Neural cell (in vitro differentiated cells): ENCODE data around the gene WNT10A. TPM values are rescaled to one million over a fixed set of nuclear protein-coding genes. Genes with fewer than 3 reads are reported as not detected.
"Not testable (repeated sequence)": the region's sequence is repeated elsewhere in the genome, so short reads cannot be mapped to it uniquely, and the experiment has no call there.

Source experiments
- H2AFZ ChIP-seq: fragments of 200-600, 300-800 bp; sonication (generic), shearing (Covaris generic); 2 replicates; pipeline ENCODE4 v1.6.0; 2014; ENCODE audit warnings: low read depth, mild to moderate bottlenecking, antibody characterized with exemption, low read length, moderate library complexity
- H3F3A ChIP-seq: fragments of 200-600 bp; shearing (Covaris generic); 2 replicates; pipeline ENCODE4 v1.6.1; 2016; ENCODE audit warnings: mild to moderate bottlenecking, moderate library complexity, mixed read lengths, antibody characterized with exemption, low read length; ENCODE audit not compliant: insufficient read depth, poor library complexity, severe bottlenecking
- H3K27ac ChIP-seq: fragments of 200-600, 300-800 bp; sonication (generic), shearing (Covaris generic); 2 replicates; pipeline ENCODE4 v1.5.1; 2014; ENCODE audit warnings: mild to moderate bottlenecking, low read length, moderate library complexity
- H3K27me3 ChIP-seq: fragments of 300-800, 200-600 bp; sonication (generic), shearing (Covaris generic); 2 replicates; pipeline ENCODE4 v1.6.0; 2014; ENCODE audit warnings: mild to moderate bottlenecking, low read depth, low read length, moderate library complexity; ENCODE audit not compliant: insufficient read depth
- H3K36me3 ChIP-seq: fragments of 300-800, 200-600 bp; sonication (generic), shearing (Covaris generic); 2 replicates; pipeline ENCODE4 v1.5.1; 2014; ENCODE audit warnings: mild to moderate bottlenecking, antibody characterized with exemption, low read length, moderate library complexity; ENCODE audit not compliant: insufficient read depth
- H3K4me2 ChIP-seq: fragments of 300-800, 200-600 bp; sonication (generic), shearing (Covaris generic); 2 replicates; pipeline ENCODE4 v1.6.0; 2014; ENCODE audit warnings: mild to moderate bottlenecking, low read length
- H3K4me3 ChIP-seq: fragments of 300-800, 200-600 bp; sonication (generic), shearing (Covaris generic); 2 replicates; pipeline ENCODE4 v1.5.1; 2014; ENCODE audit warnings: mild to moderate bottlenecking, low read length, moderate library complexity
- H3K79me2 ChIP-seq: fragments of 200-600 bp; shearing (Covaris generic); replicated peaks from 2 replicates; pipeline ENCODE4 v1.6.0; 2014; ENCODE audit warnings: mild to moderate bottlenecking, low read length, moderate library complexity; ENCODE audit not compliant: insufficient read depth
- H3K9ac ChIP-seq: fragments of 300-800, 200-600 bp; sonication (generic), shearing (Covaris generic); 2 replicates; pipeline ENCODE4 v1.6.1; 2016; ENCODE audit warnings: mild to moderate bottlenecking, low read length, mixed read lengths
- H3K9me2 ChIP-seq: fragments of 200-600 bp; shearing (Covaris generic); 2 replicates; pipeline ENCODE4 v1.6.1; 2016; ENCODE audit warnings: mild to moderate bottlenecking, low read length, mixed read lengths; ENCODE audit not compliant: insufficient read depth
- H3K9me3 ChIP-seq: fragments of 200-600, 300-800 bp; sonication (generic), shearing (Covaris generic); 2 replicates; pipeline ENCODE4 v1.6.1; 2016; ENCODE audit warnings: mild to moderate bottlenecking, mixed run types, low read length, moderate library complexity, mixed read lengths
- H4K20me1 ChIP-seq: fragments of 200-600 bp; shearing (Covaris generic); 2 replicates; pipeline ENCODE4 v1.6.1; 2016; ENCODE audit warnings: mild to moderate bottlenecking, mixed run types; ENCODE audit not compliant: insufficient read depth
- EP300 ChIP-seq: fragments of 450-650 bp; conservative IDR thresholded peaks from 2 replicates; pipeline ENCODE4 v1.6.1; 2014; ENCODE audit warnings: antibody characterized with exemption, mild to moderate bottlenecking, moderate library complexity; ENCODE audit not compliant: poor library complexity, severe bottlenecking
- EZH2 ChIP-seq: fragments of 200-600, 300-800 bp; shearing (Covaris generic), sonication (generic); IDR thresholded peaks from 2 replicates; pipeline ENCODE4 v1.6.1; 2014; ENCODE audit warnings: antibody characterized with exemption, low read length, borderline replicate concordance, mild to moderate bottlenecking; ENCODE audit not compliant: insufficient read depth, poor library complexity, severe bottlenecking
- MXI1 ChIP-seq: fragments of 450-650 bp; conservative IDR thresholded peaks from 2 replicates; pipeline ENCODE4 v1.6.1; 2014; ENCODE audit warnings: antibody characterized with exemption, mild to moderate bottlenecking; ENCODE audit not compliant: poor library complexity, severe bottlenecking
- POLR2AphosphoS5 ChIP-seq: IDR thresholded peaks from 2 replicates; pipeline ENCODE4 v1.6.1; 2012
- RAD21 ChIP-seq: fragments of 450-650 bp; conservative IDR thresholded peaks from 2 replicates; pipeline ENCODE4 v1.6.1; 2014; ENCODE audit warnings: antibody characterized with exemption, mild to moderate bottlenecking, moderate library complexity
- SMC3 ChIP-seq: fragments of 450-650 bp; conservative IDR thresholded peaks from 2 replicates; pipeline ENCODE4 v1.6.1; 2014; ENCODE audit warnings: antibody characterized with exemption, mild to moderate bottlenecking, moderate library complexity; ENCODE audit not compliant: poor library complexity
- TAF1 ChIP-seq: IDR thresholded peaks from 2 replicates; pipeline ENCODE4 v1.6.1; 2012; ENCODE audit warnings: low read depth
- polyA plus RNA-seq: library from polyadenylated mRNA; depleted of rRNA; stranded (reverse); fragments of >200 nt; gene quantifications from 2 replicates; pipeline ENCODE4 v1.2.3, GENCODE V29; 2014
- TF ChIP-seq, protein P1 (sequence below): IDR thresholded peaks from 2 replicates; pipeline ENCODE4 v1.6.1; 2012; ENCODE audit warnings: borderline replicate concordance
- TF ChIP-seq, protein P2 (sequence below): fragments of 450-650 bp; IDR thresholded peaks from 2 replicates; pipeline ENCODE4 v1.5.1; 2014; ENCODE audit warnings: antibody characterized with exemption, mild to moderate bottlenecking, moderate library complexity; ENCODE audit not compliant: poor library complexity, severe bottlenecking

Gene WNT10A
- polyA plus RNA-seq, 1 donor from 2014 or later, result 0.14 TPM

DNA sequence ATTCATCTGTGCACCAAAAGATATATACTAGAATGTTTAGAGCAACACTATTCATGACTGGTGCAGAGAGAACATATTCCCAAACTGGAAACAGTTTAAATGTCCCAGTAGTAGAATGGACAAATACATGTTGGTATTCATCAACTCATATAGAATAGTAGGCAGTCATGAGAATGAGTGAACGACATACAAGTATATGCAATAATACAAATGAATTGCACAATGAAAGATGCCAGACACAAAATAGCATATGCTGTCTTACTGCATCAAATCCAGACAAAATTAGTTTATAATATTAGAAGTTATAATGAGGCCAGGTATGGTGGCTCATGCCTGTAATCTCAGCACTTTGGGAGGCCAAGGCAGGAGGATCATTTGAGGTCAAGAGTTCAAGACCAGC is 40.8 kb upstream of the WNT10A start:
- no peaks in the 10 kb centered on the region for H3K9me3 ChIP-seq
- no peak overlapping the region for H3K27ac ChIP-seq
- H3K4me2 ChIP-seq, result no peak overlapping the region
- no peaks in the 10 kb centered on the region for H3K9me2 ChIP-seq
- H2AFZ ChIP-seq, result no peak overlapping the region
- TF ChIP-seq MXI1 (no peak), RAD21 (no peak), SMC3 (no peak), EP300 (no peak), EZH2 (no peak), POLR2AphosphoS5 (no peak), TAF1 (no peak)
- TF ChIP-seq, protein P1, sequence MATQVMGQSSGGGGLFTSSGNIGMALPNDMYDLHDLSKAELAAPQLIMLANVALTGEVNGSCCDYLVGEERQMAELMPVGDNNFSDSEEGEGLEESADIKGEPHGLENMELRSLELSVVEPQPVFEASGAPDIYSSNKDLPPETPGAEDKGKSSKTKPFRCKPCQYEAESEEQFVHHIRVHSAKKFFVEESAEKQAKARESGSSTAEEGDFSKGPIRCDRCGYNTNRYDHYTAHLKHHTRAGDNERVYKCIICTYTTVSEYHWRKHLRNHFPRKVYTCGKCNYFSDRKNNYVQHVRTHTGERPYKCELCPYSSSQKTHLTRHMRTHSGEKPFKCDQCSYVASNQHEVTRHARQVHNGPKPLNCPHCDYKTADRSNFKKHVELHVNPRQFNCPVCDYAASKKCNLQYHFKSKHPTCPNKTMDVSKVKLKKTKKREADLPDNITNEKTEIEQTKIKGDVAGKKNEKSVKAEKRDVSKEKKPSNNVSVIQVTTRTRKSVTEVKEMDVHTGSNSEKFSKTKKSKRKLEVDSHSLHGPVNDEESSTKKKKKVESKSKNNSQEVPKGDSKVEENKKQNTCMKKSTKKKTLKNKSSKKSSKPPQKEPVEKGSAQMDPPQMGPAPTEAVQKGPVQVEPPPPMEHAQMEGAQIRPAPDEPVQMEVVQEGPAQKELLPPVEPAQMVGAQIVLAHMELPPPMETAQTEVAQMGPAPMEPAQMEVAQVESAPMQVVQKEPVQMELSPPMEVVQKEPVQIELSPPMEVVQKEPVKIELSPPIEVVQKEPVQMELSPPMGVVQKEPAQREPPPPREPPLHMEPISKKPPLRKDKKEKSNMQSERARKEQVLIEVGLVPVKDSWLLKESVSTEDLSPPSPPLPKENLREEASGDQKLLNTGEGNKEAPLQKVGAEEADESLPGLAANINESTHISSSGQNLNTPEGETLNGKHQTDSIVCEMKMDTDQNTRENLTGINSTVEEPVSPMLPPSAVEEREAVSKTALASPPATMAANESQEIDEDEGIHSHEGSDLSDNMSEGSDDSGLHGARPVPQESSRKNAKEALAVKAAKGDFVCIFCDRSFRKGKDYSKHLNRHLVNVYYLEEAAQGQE, result no peak
- TF ChIP-seq, protein P2, sequence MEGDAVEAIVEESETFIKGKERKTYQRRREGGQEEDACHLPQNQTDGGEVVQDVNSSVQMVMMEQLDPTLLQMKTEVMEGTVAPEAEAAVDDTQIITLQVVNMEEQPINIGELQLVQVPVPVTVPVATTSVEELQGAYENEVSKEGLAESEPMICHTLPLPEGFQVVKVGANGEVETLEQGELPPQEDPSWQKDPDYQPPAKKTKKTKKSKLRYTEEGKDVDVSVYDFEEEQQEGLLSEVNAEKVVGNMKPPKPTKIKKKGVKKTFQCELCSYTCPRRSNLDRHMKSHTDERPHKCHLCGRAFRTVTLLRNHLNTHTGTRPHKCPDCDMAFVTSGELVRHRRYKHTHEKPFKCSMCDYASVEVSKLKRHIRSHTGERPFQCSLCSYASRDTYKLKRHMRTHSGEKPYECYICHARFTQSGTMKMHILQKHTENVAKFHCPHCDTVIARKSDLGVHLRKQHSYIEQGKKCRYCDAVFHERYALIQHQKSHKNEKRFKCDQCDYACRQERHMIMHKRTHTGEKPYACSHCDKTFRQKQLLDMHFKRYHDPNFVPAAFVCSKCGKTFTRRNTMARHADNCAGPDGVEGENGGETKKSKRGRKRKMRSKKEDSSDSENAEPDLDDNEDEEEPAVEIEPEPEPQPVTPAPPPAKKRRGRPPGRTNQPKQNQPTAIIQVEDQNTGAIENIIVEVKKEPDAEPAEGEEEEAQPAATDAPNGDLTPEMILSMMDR, result no peak
- H3K27me3 ChIP-seq, result peaks cover 7% of the 10 kb centered on the region
- H4K20me1 ChIP-seq, result no peaks in the 10 kb centered on the region
- no peaks in the 10 kb centered on the region for H3F3A ChIP-seq
- H3K9ac ChIP-seq, result no peak overlapping the region
- no peaks in the 10 kb centered on the region for H3K79me2 ChIP-seq
- no peaks in the 10 kb centered on the region for H3K36me3 ChIP-seq
- no peak overlapping the region for H3K4me3 ChIP-seq

DNA sequence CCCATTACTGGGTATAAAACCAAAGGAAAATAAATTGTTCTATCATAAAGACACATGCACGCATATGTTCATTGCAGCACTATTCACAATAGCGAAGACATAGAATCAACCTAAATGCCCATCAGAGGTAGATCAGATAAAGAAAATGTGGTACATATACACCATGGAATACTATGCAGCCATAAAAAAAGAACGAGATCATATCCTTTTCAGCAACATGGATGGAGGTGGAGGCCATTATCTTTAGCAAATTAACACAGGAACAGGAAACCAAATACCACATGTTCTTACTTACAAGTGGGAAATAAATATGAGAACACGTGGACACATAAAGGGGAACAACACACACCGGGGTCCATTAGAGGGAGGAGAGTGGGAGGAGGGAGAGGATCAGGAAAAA is 36.3 kb upstream of the WNT10A start:
- not testable (repeated sequence) for H4K20me1 ChIP-seq, H3K27me3 ChIP-seq, H3K79me2 ChIP-seq, H3K36me3 ChIP-seq, H3K4me2 ChIP-seq, H3K9me3 ChIP-seq, H3K4me3 ChIP-seq, H3F3A ChIP-seq, H3K27ac ChIP-seq, H2AFZ ChIP-seq, H3K9me2 ChIP-seq, H3K9ac ChIP-seq

DNA sequence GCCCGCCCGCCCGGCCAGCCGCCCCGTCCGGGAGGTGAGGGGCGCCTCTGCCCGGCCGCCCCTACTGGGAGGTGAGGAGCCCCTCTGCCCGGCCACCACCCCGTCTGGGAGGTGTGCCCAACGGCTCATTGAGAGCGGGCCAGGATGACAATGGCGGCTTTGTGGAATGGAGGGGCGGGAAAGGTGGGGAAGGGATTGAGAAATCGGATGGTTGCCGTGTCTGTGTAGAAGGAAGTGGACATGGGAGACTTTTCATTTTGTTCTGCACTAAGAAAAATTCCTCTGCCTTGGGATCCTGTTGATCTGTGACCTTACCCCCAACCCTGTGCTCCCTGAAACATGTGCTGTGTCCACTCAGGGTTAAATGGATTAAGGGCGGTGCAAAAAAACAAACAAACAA is 33.7 kb upstream of the WNT10A start:
- H3K9me2 ChIP-seq, H3K36me3 ChIP-seq, H3K4me3 ChIP-seq: not testable (repeated sequence)

More for the DNA sequence above, 33.7 kb upstream of the WNT10A start:
- H3K27me3 ChIP-seq, result peaks cover 16% of the 10 kb centered on the region
- H4K20me1 ChIP-seq, H3F3A ChIP-seq, H3K79me2 ChIP-seq, H3K9me3 ChIP-seq, H3K9ac ChIP-seq, H3K4me2 ChIP-seq, H2AFZ ChIP-seq, H3K27ac ChIP-seq: not testable (repeated sequence)
